Mesendoderm (in vitro differentiated cells): Measurements from ENCODE around the gene SCYGR5.

ENCODE experiments used
- DNase-seq: peaks from one replicate; pipeline ENCODE4 v3.0.0; 2013
- H2AK5ac ChIP-seq: 2 replicates; pipeline ENCODE4 v1.6.1; 2013; ENCODE audit warnings: low read length, inconsistent platforms
- H2BK120ac ChIP-seq: 2 replicates; pipeline ENCODE4 v1.6.1; 2013; ENCODE audit warnings: low read depth, mild to moderate bottlenecking, low read length, moderate library complexity, mixed read lengths
- H2BK15ac ChIP-seq: replicated peaks from 2 replicates; pipeline ENCODE4 v1.6.1; 2013; ENCODE audit warnings: low read depth, mild to moderate bottlenecking, moderate library complexity
- H2BK5ac ChIP-seq: 2 replicates; pipeline ENCODE4 v1.6.1; 2013; ENCODE audit warnings: low read length, inconsistent platforms
- H3K18ac ChIP-seq: 2 replicates; pipeline ENCODE4 v1.6.1; 2013; ENCODE audit warnings: mild to moderate bottlenecking, low read length, mixed read lengths
- H3K23ac ChIP-seq: one replicate; pipeline ENCODE4 v1.6.1; 2013; ENCODE audit warnings: low read length
- H3K27ac ChIP-seq: 2 replicates; pipeline ENCODE4 v1.5.1; 2013; ENCODE audit warnings: low read depth, mild to moderate bottlenecking, inconsistent platforms, low read length, moderate library complexity
- H3K27me3 ChIP-seq: 2 replicates; pipeline ENCODE4 v1.6.1; 2013; ENCODE audit warnings: low read length, control low read depth, mild to moderate bottlenecking, inconsistent platforms; ENCODE audit not compliant: insufficient read depth, poor library complexity
- H3K36me3 ChIP-seq: 2 replicates; pipeline ENCODE4 v1.6.1; 2013; ENCODE audit warnings: low read length, inconsistent platforms; ENCODE audit not compliant: control insufficient read depth, insufficient read depth
- H3K4ac ChIP-seq: one replicate; pipeline ENCODE4 v1.6.1; 2013; ENCODE audit warnings: low read depth, mild to moderate bottlenecking, low read length, moderate library complexity
- H3K4me1 ChIP-seq: 2 replicates; pipeline ENCODE4 v1.6.1; 2013; ENCODE audit warnings: low read depth, low read length, inconsistent platforms; ENCODE audit not compliant: control insufficient read depth
- H3K4me2 ChIP-seq: 2 replicates; pipeline ENCODE4 v1.6.1; 2013; ENCODE audit warnings: low read length
- H3K4me3 ChIP-seq: 2 replicates; pipeline ENCODE4 v1.5.1; 2013; ENCODE audit warnings: mild to moderate bottlenecking, low read length
- H3K56ac ChIP-seq: one replicate; pipeline ENCODE4 v1.6.1; 2013; ENCODE audit warnings: low read length
- H3K79me1 ChIP-seq: 2 replicates; pipeline ENCODE4 v1.6.1; 2013; ENCODE audit warnings: low read length, inconsistent platforms
- H3K79me2 ChIP-seq: 2 replicates; pipeline ENCODE4 v1.6.1; 2013; ENCODE audit warnings: mild to moderate bottlenecking, low read length; ENCODE audit not compliant: control insufficient read depth, insufficient read depth
- H3K9ac ChIP-seq: 2 replicates; pipeline ENCODE4 v1.6.1; 2013; ENCODE audit warnings: low read length, inconsistent platforms
- H4K5ac ChIP-seq: one replicate; pipeline ENCODE4 v1.6.1; 2013; ENCODE audit warnings: low read length
- H4K8ac ChIP-seq: one replicate; pipeline ENCODE4 v1.6.1; 2013; ENCODE audit warnings: low read depth, mild to moderate bottlenecking, control low read depth, low read length, moderate library complexity
- WGBS: extraction: QIAGEN DNeasy Blood & Tissue Kit; methylation state at CpG from one replicate; pipeline ENCODE4 v1.1.7; 2013; ENCODE audit warnings: low lambda C conversion rate, missing lambda C conversion rate; ENCODE audit not compliant: insufficient coverage; ENCODE audit errors: extremely low coverage; 5-methylcytosine and 5-hydroxymethylcytosine counted together

SCYGR5 gene

GRCh38 chr2:227674485-227674884 lies 7.9 kb downstream of the SCYGR5 start:
- Histone ChIP-seq H3K4ac (no peak overlapping the region), H2BK5ac (no peak overlapping the region), H3K36me3 (no peaks in the 10 kb centered on the region), H3K23ac (no peak overlapping the region), H3K9ac (no peak overlapping the region), H3K27me3 (no peaks in the 10 kb centered on the region), H2BK120ac (no peak overlapping the region), H3K4me1 (no peaks in the 10 kb centered on the region), H2BK15ac (no peak overlapping the region), H2AK5ac (no peak overlapping the region), H3K79me2 (no peaks in the 10 kb centered on the region), H3K18ac (no peak overlapping the region), H3K4me2 (no peak overlapping the region), H3K4me3 (no peak overlapping the region), H4K5ac (no peak overlapping the region), H4K8ac (no peak overlapping the region), H3K56ac (no peak overlapping the region), H3K79me1 (no peaks in the 10 kb centered on the region), H3K27ac (no peak overlapping the region)
- peak; percentile 15 for DNase-seq
- WGBS, result no CpG with 5 or more reads among the region's 5 CpGs

GRCh38 chr2:227677928-227678327 lies 11.3 kb downstream of the SCYGR5 start:
- Histone ChIP-seq H3K18ac (no peak overlapping the region), H3K4me3 (no peak overlapping the region), H3K27me3 (no peaks in the 10 kb centered on the region), H3K79me2 (no peaks in the 10 kb centered on the region), H3K4ac (no peak overlapping the region), H3K27ac (no peak overlapping the region), H3K4me2 (no peak overlapping the region), H3K4me1 (no peaks in the 10 kb centered on the region), H3K23ac (no peak overlapping the region), H2AK5ac (no peak overlapping the region), H2BK120ac (no peak overlapping the region), H3K36me3 (no peaks in the 10 kb centered on the region), H2BK5ac (no peak overlapping the region), H3K9ac (no peak overlapping the region), H2BK15ac (no peak overlapping the region), H4K5ac (no peak overlapping the region), H3K56ac (no peak overlapping the region), H3K79me1 (no peaks in the 10 kb centered on the region), H4K8ac (no peak overlapping the region)
- DNase-seq, result no peak
- no CpG with 5 or more reads among the region's 3 CpGs for WGBS

- Histone ChIP-seq H3K4me1 (no peaks in the 10 kb centered on the region), H3K9ac (no peak overlapping the region), H2BK15ac (no peak overlapping the region), H3K79me1 (no peaks in the 10 kb centered on the region), H3K4me2 (no peak overlapping the region), H3K36me3 (no peaks in the 10 kb centered on the region), H3K27me3 (no peaks in the 10 kb centered on the region), H3K27ac (no peak overlapping the region), H3K4ac (no peak overlapping the region), H3K18ac (no peak overlapping the region), H4K8ac (no peak overlapping the region), H3K56ac (no peak overlapping the region), H2BK5ac (no peak overlapping the region), H4K5ac (no peak overlapping the region), H2BK120ac (no peak overlapping the region), H3K23ac (no peak overlapping the region), H2AK5ac (no peak overlapping the region), H3K4me3 (no peak overlapping the region), H3K79me2 (no peaks in the 10 kb centered on the region)
- DNase-seq, result no peak
- no CpG with 5 or more reads among the region's 5 CpGs for WGBS
Observed at GRCh38 chr2:227684258-227684657, 17.7 kb downstream of the SCYGR5 start.

DNA sequence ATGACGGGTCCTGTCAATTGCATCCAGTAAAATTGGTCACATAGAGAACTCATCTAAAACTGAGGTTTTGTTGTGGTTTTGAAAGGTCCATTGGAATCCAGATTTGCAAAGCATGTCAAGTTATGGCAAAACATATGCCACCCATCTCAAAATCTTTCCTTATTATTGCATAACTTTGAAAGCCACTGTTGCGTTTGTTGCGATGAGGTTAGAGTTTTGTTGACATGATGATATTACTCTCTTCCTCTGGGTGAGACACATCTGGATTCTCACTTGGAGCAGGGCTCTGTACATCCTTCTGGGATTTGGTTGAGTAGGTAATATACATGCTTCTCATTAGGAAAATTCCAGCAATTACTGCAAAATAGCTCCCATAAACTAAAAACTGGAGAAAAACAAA lies 20.6 kb downstream of the SCYGR5 start:
- H4K5ac ChIP-seq, result no peak overlapping the region

GRCh38 chr2:227696990-227697679 lies 30.5 kb downstream of the SCYGR5 start:
- Histone ChIP-seq H3K27me3 (no peaks in the 10 kb centered on the region), H3K9ac (no peak overlapping the region), H3K27ac (no peak overlapping the region), H3K18ac (no peak overlapping the region), H2BK120ac (no peak overlapping the region), H2BK5ac (no peak overlapping the region), H3K4me3 (no peak overlapping the region), H3K23ac (no peak overlapping the region), H3K79me2 (no peaks in the 10 kb centered on the region), H3K4me2 (no peak overlapping the region), H4K8ac (no peak overlapping the region), H3K4me1 (no peaks in the 10 kb centered on the region), H2AK5ac (no peak overlapping the region), H3K79me1 (no peaks in the 10 kb centered on the region), H2BK15ac (no peak overlapping the region), H4K5ac (no peak overlapping the region), H3K36me3 (no peaks in the 10 kb centered on the region), H3K56ac (no peak overlapping the region), H3K4ac (no peak overlapping the region)
- no CpG with 5 or more reads among the region's 2 CpGs for WGBS
- DNase-seq, result no peak

More for the DNA sequence above, 20.6 kb downstream of the SCYGR5 start:
- DNase-seq, result no peak
- no CpG with 5 or more reads among the region's 3 CpGs for WGBS
- no peak overlapping the region for H3K27ac ChIP-seq
- H3K18ac ChIP-seq, result no peak overlapping the region
- no peak overlapping the region for H3K9ac ChIP-seq
- no peak overlapping the region for H3K56ac ChIP-seq
- no peaks in the 10 kb centered on the region for H3K79me1 ChIP-seq
- no peak overlapping the region for H4K8ac ChIP-seq
- H2AK5ac ChIP-seq, result no peak overlapping the region
- no peaks in the 10 kb centered on the region for H3K36me3 ChIP-seq
- H3K4me1 ChIP-seq, result no peaks in the 10 kb centered on the region
- no peak overlapping the region for H3K4me3 ChIP-seq
- no peaks in the 10 kb centered on the region for H3K27me3 ChIP-seq
- H3K23ac ChIP-seq, result no peak overlapping the region
- no peak overlapping the region for H3K4ac ChIP-seq
- H2BK5ac ChIP-seq, result no peak overlapping the region
- no peak overlapping the region for H2BK15ac ChIP-seq
- no peak overlapping the region for H2BK120ac ChIP-seq
- H3K79me2 ChIP-seq, result no peaks in the 10 kb centered on the region
- H3K4me2 ChIP-seq, result no peak overlapping the region

GRCh38 chr2:227701556-227701955 lies 35.0 kb downstream of the SCYGR5 start:
- Histone ChIP-seq H3K23ac (no peak overlapping the region), H2BK120ac (no peak overlapping the region), H2BK5ac (no peak overlapping the region), H3K4me1 (peaks cover 3% of the 10 kb centered on the region), H3K56ac (no peak overlapping the region), H3K4me3 (no peak overlapping the region), H3K36me3 (no peaks in the 10 kb centered on the region), H2BK15ac (no peak overlapping the region), H3K4me2 (no peak overlapping the region), H3K18ac (no peak overlapping the region), H4K5ac (no peak overlapping the region), H3K4ac (no peak overlapping the region), H3K27ac (no peak overlapping the region), H4K8ac (no peak overlapping the region), H3K79me2 (no peaks in the 10 kb centered on the region), H2AK5ac (no peak overlapping the region), H3K79me1 (no peaks in the 10 kb centered on the region), H3K9ac (no peak overlapping the region), H3K27me3 (no peaks in the 10 kb centered on the region)
- no CpG with 5 or more reads among the region's 3 CpGs for WGBS
- peak; percentile 24 for DNase-seq
